HG02759 (cell line): ENCODE data around the gene SGK1.
"Not testable (repeated sequence)": the region's sequence is repeated elsewhere in the genome, so short reads cannot be mapped to it uniquely, and the experiment has no call there.

ENCODE experiments used
- ATAC-seq: cut with Tn5 transposase; IDR thresholded peaks from one replicate; pipeline ENCODE4 v1.9.1; 2021; ENCODE audit warnings: mild to moderate bottlenecking, moderate library complexity; ENCODE audit not compliant: unreplicated experiment

SGK1 gene

GRCh38 chr6:134195164-134195906 lies 122.6 kb downstream of the SGK1 start:
- no peak for ATAC-seq

- no peak for ATAC-seq
Measured at GRCh38 chr6:134193536-134194498, 124.1 kb downstream of the SGK1 start.

- ATAC-seq: not testable (repeated sequence)
Measured at GRCh38 chr6:134192609-134193008, 125.3 kb downstream of the SGK1 start.

- no peak for ATAC-seq
Measured at GRCh38 chr6:134190883-134191282, 127.0 kb downstream of the SGK1 start.

- ATAC-seq: no peak
Measured at GRCh38 chr6:134187751-134188150, 130.2 kb downstream of the SGK1 start.

- no peak for ATAC-seq
Measured at GRCh38 chr6:134187154-134187553, 130.8 kb downstream of the SGK1 start.

GRCh38 chr6:134186355-134186754 lies 131.6 kb downstream of the SGK1 start:
- ATAC-seq: no peak

GRCh38 chr6:134185277-134185676 lies 132.6 kb downstream of the SGK1 start:
- no peak for ATAC-seq

GRCh38 chr6:134183844-134184243 lies 134.1 kb downstream of the SGK1 start:
- ATAC-seq: no peak

- no peak for ATAC-seq
Measured at GRCh38 chr6:134182528-134182927, 135.4 kb downstream of the SGK1 start.

- not testable (repeated sequence) for ATAC-seq
Measured at GRCh38 chr6:134181726-134182125, 136.2 kb downstream of the SGK1 start.

- ATAC-seq: not testable (repeated sequence)
Measured at GRCh38 chr6:134181251-134181650, 136.7 kb downstream of the SGK1 start.

- not testable (repeated sequence) for ATAC-seq
Measured at GRCh38 chr6:134180540-134180939, 137.4 kb downstream of the SGK1 start.

- ATAC-seq: peak; percentile 28
Measured at GRCh38 chr6:134178161-134179044, 139.5 kb downstream of the SGK1 start.

GRCh38 chr6:134177753-134178160 lies 140.2 kb downstream of the SGK1 start:
- ATAC-seq: no peak

GRCh38 chr6:134177236-134177635 lies 140.7 kb downstream of the SGK1 start:
- no peak for ATAC-seq

- ATAC-seq: no peak
Measured at GRCh38 chr6:134176264-134176975, 141.5 kb downstream of the SGK1 start.

- no peak for ATAC-seq
Measured at GRCh38 chr6:134175532-134176263, 142.2 kb downstream of the SGK1 start.
